B cell (primary cell): ENCODE measurements around the gene CDK19. TPM values are rescaled to one million over a fixed set of nuclear protein-coding genes. Genes with fewer than 3 reads are reported as not detected.
A peak's percentile ranks its signal among the peaks of the same experiment; 100 is the strongest.

ENCODE experiments used
- ATAC-seq: fragments of 200-7000 bp; cut with Tn5 transposase; one replicate; pipeline ENCODE4 v1.10.0; 2021; ENCODE audit warnings: low read depth, mild to moderate bottlenecking, moderate number of reproducible peaks, moderate library complexity
- CTCF ChIA-PET: fragments of 350-600 bp; sonication (Branson Sonifier 250); formaldehyde crosslinking; loops from one replicate; lab custom pipeline; 2021; ENCODE audit warnings: antibody characterized with exemption, inconsistent platforms; lab: Charles Lee
- POLR2A ChIA-PET: fragments of 350-600 bp; sonication (Branson Sonifier 250); formaldehyde crosslinking; loops from one replicate; lab custom pipeline; 2021; ENCODE audit warnings: antibody characterized with exemption; lab: Charles Lee
- DNase-seq: peaks from one replicate; pipeline ENCODE4 v3.0.0; 2013
- H2AFZ ChIP-seq: 2 replicates; pipeline ENCODE4 v1.6.1; 2012; ENCODE audit warnings: mild to moderate bottlenecking, low read depth, low read length; ENCODE audit not compliant: insufficient read depth, poor library complexity, severe bottlenecking
- H3K27ac ChIP-seq, 2 donors: 1 replicate in 1 of 2; 2 replicates in 1 of 2; pipeline ENCODE4 v1.5.1; 2012 to 2013; ENCODE audit warnings: low read length in 2 of 2, mild to moderate bottlenecking in 2 of 2, moderate library complexity in 1 of 2
- H3K27me3 ChIP-seq, 4 experiments: fragments of 200-600 bp in 1 of 4; sonication (generic) in 1 of 4; replicated peaks in 1 of 4; 1 replicate in 2 of 4; 2 replicates in 2 of 4; pipeline versions ENCODE4 v1.6.1 to v1.7.0; 2013 to 2016; ENCODE audit warnings: low read length in 3 of 4, mild to moderate bottlenecking in 2 of 4, mixed read lengths in 1 of 4, moderate library complexity in 1 of 4; ENCODE audit not compliant: insufficient read depth in 4 of 4, control insufficient read depth in 3 of 4; ENCODE audit errors: control extremely low read depth in 1 of 4
- H3K36me3 ChIP-seq, 2 experiments: replicated peaks in 1 of 2; 1 replicate in 1 of 2; 2 replicates in 1 of 2; pipeline versions ENCODE4 v1.6.1 to v1.7.1; 2013; ENCODE audit warnings: low read length in 1 of 2; ENCODE audit not compliant: insufficient read depth in 2 of 2, control insufficient read depth in 1 of 2; ENCODE audit errors: control extremely low read depth in 1 of 2, extremely low read depth in 1 of 2
- H3K4me1 ChIP-seq, 2 donors: fragments of 200-600 bp in 1 of 2; sonication (generic) in 1 of 2; 1 replicate in 1 of 2; 2 replicates in 1 of 2; pipeline versions ENCODE4 v1.5.1 to v1.6.1; 2013 to 2017; ENCODE audit warnings: low read length in 2 of 2; ENCODE audit not compliant: control insufficient read depth in 2 of 2, insufficient read depth in 2 of 2
- H3K4me2 ChIP-seq: replicated peaks from 2 replicates; pipeline ENCODE3; 2012; ENCODE audit warnings: mild to moderate bottlenecking, low read depth, low read length; ENCODE audit not compliant: poor library complexity, severe bottlenecking
- H3K4me3 ChIP-seq, 5 experiments: fragments of 200-600 bp in 1 of 5; sonication (generic) in 1 of 5; 1 replicate in 3 of 5; 2 replicates in 2 of 5; pipeline versions ENCODE4 v1.5.1 to v1.7.0; 2011 to 2016; ENCODE audit warnings: low read length in 4 of 5, mild to moderate bottlenecking in 4 of 5, low read depth in 2 of 5, control low read depth in 1 of 5, moderate library complexity in 1 of 5; ENCODE audit not compliant: insufficient read depth in 1 of 5; ENCODE audit errors: control extremely low read depth in 1 of 5, extremely low read depth in 1 of 5
- H3K79me2 ChIP-seq: fragments of 200-600 bp; sonication (generic); one replicate; pipeline ENCODE4 v1.6.0; 2016; ENCODE audit warnings: low read length; ENCODE audit not compliant: control insufficient read depth, insufficient read depth
- H3K9ac ChIP-seq: fragments of 200-600 bp; sonication (generic); 2 replicates; pipeline ENCODE4 v1.6.1; 2017; ENCODE audit warnings: mild to moderate bottlenecking, low read length, moderate library complexity
- H3K9me3 ChIP-seq, 3 donors: one replicate each; pipeline versions ENCODE4 v1.6.1 to v1.7.1; 2013; ENCODE audit warnings: low read length in 2 of 3; ENCODE audit not compliant: control insufficient read depth in 2 of 3, insufficient read depth in 1 of 3; ENCODE audit errors: control extremely low read depth in 1 of 3
- H4K20me1 ChIP-seq: 2 replicates; pipeline ENCODE4 v1.6.0; 2012; ENCODE audit warnings: mild to moderate bottlenecking, low read length; ENCODE audit not compliant: insufficient read depth, control insufficient read depth, poor library complexity, severe bottlenecking
- H3K27ac Mint-ChIP-seq: one replicate; pipeline ENCODE4 v1.8.0; 2021; ENCODE audit warnings: mixed read lengths
- H3K27me3 Mint-ChIP-seq: one replicate; pipeline ENCODE4 v1.8.0; 2021; ENCODE audit warnings: mixed read lengths
- H3K4me1 Mint-ChIP-seq: one replicate; pipeline ENCODE4 v1.8.0; 2021; ENCODE audit warnings: mixed read lengths
- H3K4me3 Mint-ChIP-seq: one replicate; pipeline ENCODE4 v1.8.0; 2021; ENCODE audit warnings: mixed read lengths
- H3K9me3 Mint-ChIP-seq: one replicate; pipeline ENCODE4 v1.8.0; 2022; ENCODE audit warnings: mixed read lengths; ENCODE audit not compliant: insufficient read depth
- CTCF ChIP-seq: fragments of 200-600 bp; IDR thresholded peaks from one replicate; pipeline ENCODE4 v1.8.0; 2022; ENCODE audit warnings: antibody characterized with exemption, mild to moderate bottlenecking
- EZH2 ChIP-seq: IDR thresholded peaks from 2 replicates; pipeline ENCODE4 v1.6.1; 2012; ENCODE audit warnings: borderline replicate concordance, low read depth, mild to moderate bottlenecking, moderate library complexity, low read length; ENCODE audit not compliant: insufficient read depth, poor library complexity, severe bottlenecking
- WGBS: methylation state at CpG from one replicate; pipeline ENCODE4 v1.1.5; 2013; ENCODE audit warnings: missing lambda C conversion rate; ENCODE audit not compliant: insufficient coverage; 5-methylcytosine and 5-hydroxymethylcytosine counted together
- intact Hi-C: fragments of 100-400 bp; cut with micrococcal nuclease; formaldehyde crosslinking; loops from one replicate; pipeline ENCODE4 v1.10.0; 2022
- polyA plus RNA-seq: library from polyadenylated mRNA; depleted of rRNA; stranded (reverse); fragments of >200 nt; gene quantifications from 2 replicates; pipeline ENCODE4 v1.2.3, GENCODE V29; 2012
- total RNA-seq, 2 donors: library from RNA; stranded (reverse); fragments of 120-200 nt in 1 of 2; gene quantifications; 1 replicate in 1 of 2; 2 replicates in 1 of 2; pipeline versions ENCODE4 v1.2.3 to v1.2.4, GENCODE V29; 2013 to 2022

Gene CDK19
- total and polyA plus RNA-seq, 2 donors (not counting 1 experiment from before 2014, with no cell fraction given): 8.7 to 44.8 TPM

- Histone ChIP-seq H4K20me1 (no peaks in the 10 kb centered on the region), H2AFZ (peak overlapping the region; percentile 92), H3K9me3 (peaks cover 0 to 11% (median 5%) of the 10 kb centered on the region in 3 donors), H3K9ac (peak overlapping the region; percentile 46), H3K4me3 (peak overlapping the region in 2 of 5 experiments; percentile 1 to 22), H3K36me3 (no peaks in the 10 kb centered on the region), H3K4me1 (peaks cover 12 to 18% of the 10 kb centered on the region in 2 donors), H3K4me2 (peak overlapping the region; percentile 67), H3K79me2 (no peaks in the 10 kb centered on the region), H3K27me3 (no peaks in the 10 kb centered on the region), H3K27ac (peak overlapping the region; percentile 83 to 89)
- DNase-seq: peak; percentile 82
- intact Hi-C loops: loop anchor here (2.0 kb wide), 1 partner anchor 61 kb away; no protein-coding TSS in a partner anchor
- ChIA-PET CTCF (interaction anchor here (0.6 to 1.0 kb wide), 2 partner anchors 89 to 92 kb away, joined by 3 read pairs; no protein-coding TSS in a partner anchor), POLR2A (interaction anchor here (0.7 kb wide), 1 partner anchor 9 kb away, joined by 13 read pairs; no protein-coding TSS in a partner anchor)
- TF ChIP-seq EZH2 (no peak), CTCF (no peak)
- Mint-ChIP-seq H3K4me3 (peak overlapping the region; percentile 49), H3K4me1 (peaks cover 17% of the 10 kb centered on the region), H3K27me3 (no peaks in the 10 kb centered on the region), H3K27ac (peak overlapping the region; percentile 95), H3K9me3 (no peaks in the 10 kb centered on the region)
- ATAC-seq: peak; percentile 97
- WGBS: 18% methylated on average over 3 of the region's 6 CpGs
Observed at GRCh38 chr6:110589865-110590513, 225.3 kb downstream of the CDK19 start.

DNA sequence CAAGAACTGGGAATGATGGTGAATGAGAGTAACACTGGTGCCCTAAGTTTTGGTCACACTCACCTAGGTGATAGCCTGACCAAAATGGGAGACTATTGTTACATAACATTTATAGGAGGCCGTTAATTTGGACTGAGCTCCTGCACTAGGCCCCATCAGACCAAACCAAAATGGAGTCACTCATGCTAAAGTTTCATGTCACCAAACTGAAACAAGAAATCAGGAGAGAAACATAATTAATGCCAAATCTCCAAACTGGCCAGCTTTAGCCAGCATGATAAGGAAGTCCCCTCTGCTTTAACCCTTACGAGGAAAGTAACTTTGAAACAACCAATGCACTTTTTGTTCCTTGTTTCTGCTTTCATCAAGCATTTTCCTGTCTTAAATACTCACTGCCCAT is 227.9 kb downstream of the CDK19 start:
- Mint-ChIP-seq H3K27ac (no peak overlapping the region), H3K4me1 (peaks cover 17% of the 10 kb centered on the region), H3K4me3 (no peak overlapping the region), H3K9me3 (no peaks in the 10 kb centered on the region), H3K27me3 (no peaks in the 10 kb centered on the region)
- H3K4me2 ChIP-seq: no peak overlapping the region
- DNase-seq (no peak), ATAC-seq (no peak)
- no peak overlapping the region for H3K27ac ChIP-seq
- POLR2A ChIA-PET: no interaction called here
- intact Hi-C loops: no loop called here
- peaks cover 0 to 9% (median 0%) of the 10 kb centered on the region in 3 donors for H3K9me3 ChIP-seq
- H3K4me3 ChIP-seq: no peak overlapping the region
- H3K36me3 ChIP-seq: no peaks in the 10 kb centered on the region
- no peaks in the 10 kb centered on the region for H4K20me1 ChIP-seq
- H3K4me1 ChIP-seq: peaks cover 12 to 18% of the 10 kb centered on the region in 2 donors
- no peaks in the 10 kb centered on the region for H3K27me3 ChIP-seq
- WGBS: 89% methylated on average over 2 of the region's 2 CpGs
- H2AFZ ChIP-seq: no peak overlapping the region
- CTCF ChIA-PET: no interaction called here
- H3K79me2 ChIP-seq: no peaks in the 10 kb centered on the region
- no peak overlapping the region for H3K9ac ChIP-seq
- TF ChIP-seq CTCF: no peak
- TF ChIP-seq EZH2: no peak
